ENCODE measurements around the gene RAD9A. TPM values are rescaled to one million over a fixed set of nuclear protein-coding genes. Genes with fewer than 3 reads are reported as not detected.

Gene RAD9A
- total and polyA plus RNA-seq, 9 of the 15 experiments (the other 6 are each of a cell fraction or from before 2014, with no cell fraction given), result 1.4 to 41.2 (median 16.1) TPM

GRCh38 chr11:67420646-67421429, 29.1 kb downstream of the RAD9A start:
- no peaks in the 10 kb centered on the region for H3K36me3 ChIP-seq (ENCODE audit: control insufficient read depth, insufficient read depth, low read length)
- ATAC-seq (peak; percentile 96), FAIRE-seq (peak; percentile 68), DNase-seq (ENCODE audit: extremely low read depth in 1 of 4, low spot score in 3 of 4) (peak; percentile 97 to 99 (median 99))
- no peaks in the 10 kb centered on the region for H3K9me3 ChIP-seq (replicated peaks; ENCODE audit: control insufficient read depth, insufficient read depth, low read depth, low read length)
- intact Hi-C loops (cut with micrococcal nuclease) (loop anchor here (5.0 kb wide), 1 partner anchor 46 kb away; the partner anchor contains the start of gene TMEM134), in situ Hi-C loops (cut with MboI) (no loop called here)
- no peaks in the 10 kb centered on the region for H4K20me1 ChIP-seq (replicated peaks; ENCODE audit: control insufficient read depth, insufficient read depth, low read length)
- no peaks in the 10 kb centered on the region for H3K9me1 ChIP-seq (ENCODE audit: control insufficient read depth, insufficient read depth, low read length)
- peak overlapping the region; percentile 73 to 96 for H3K9ac ChIP-seq (ENCODE audit: insufficient read depth in 1 of 2, low read depth in 2 of 2, low read length in 2 of 2)
- 0% methylated on average over 45 of the region's 97 CpGs for whole genome bisulfite sequencing (ENCODE audit: insufficient coverage, low coverage, missing lambda C conversion rate)
- no TSS peak for BruUV-seq (replicated peaks)
- H3K4me1 ChIP-seq (replicated peaks in 1 of 2; ENCODE audit: control insufficient read depth in 2 of 2, insufficient read depth in 2 of 2, low read length in 2 of 2), result peaks cover 6 to 69% of the 10 kb centered on the region in 2 experiments
- POLR2A ChIA-PET, result interaction anchor here (0.6 to 2.1 kb wide), 9 partner anchors 8 to 184 kb away, joined by 3 to 10 read pairs (median 4); partner anchors contain the start of genes PPP1CA, PTPRCAP and RPS6KB2
- CTCF ChIA-PET (ENCODE audit: low intra/inter-chr PET ratio), result no interaction called here
- peak overlapping the region; percentile 84 for H3K4me2 ChIP-seq (ENCODE audit: insufficient read depth, low read length)
- H2AFZ ChIP-seq (ENCODE audit: low read depth, low read length), result peak overlapping the region; percentile 80
- peak overlapping the region; percentile 94 for H3K27ac ChIP-seq (ENCODE audit: extremely low read depth, low read depth, low read length)
- peak overlapping the region; percentile 62 for H3K4me3 ChIP-seq
- no peaks in the 10 kb centered on the region for H3K27me3 ChIP-seq (ENCODE audit: control insufficient read depth in 2 of 2, insufficient read depth in 2 of 2, low read length in 2 of 2)
- H3K79me2 ChIP-seq (ENCODE audit: control insufficient read depth, insufficient read depth, low read length), result peaks cover 8% of the 10 kb centered on the region; the same call in 1 of the 3 replicates
- peak; percentile 55; the same call in 1 of the 2 replicates for TF ChIP-seq SIN3B (IDR thresholded peaks at IDR 0.05; ENCODE audit: low read depth)
- TF ChIP-seq NCOA1 (IDR thresholded peaks at IDR 0.05; ENCODE audit: low read depth), result no peak
- no peak for TF ChIP-seq HNRNPH1 (optimal IDR thresholded peaks at IDR 0.05; ENCODE audit: low read depth, low read length)
- TF ChIP-seq RBM15 (IDR thresholded peaks at IDR 0.05; ENCODE audit: insufficient read depth, low read length), result no peak
- TF ChIP-seq NUFIP1 (IDR thresholded peaks at IDR 0.05; ENCODE audit: partially characterized antibody), result no peak
- no peak for TF ChIP-seq THAP12 (CRISPR knock-in tag; IDR thresholded peaks at IDR 0.05)
- TF ChIP-seq POLR3A (IDR thresholded peaks at IDR 0.05; ENCODE audit: borderline replicate concordance, extremely low read depth, insufficient read depth, insufficient read length), result no peak
- no peak for TF ChIP-seq CREBBP (IDR thresholded peaks at IDR 0.05; ENCODE audit: low read depth, low read length)
- TF ChIP-seq, protein P1, sequence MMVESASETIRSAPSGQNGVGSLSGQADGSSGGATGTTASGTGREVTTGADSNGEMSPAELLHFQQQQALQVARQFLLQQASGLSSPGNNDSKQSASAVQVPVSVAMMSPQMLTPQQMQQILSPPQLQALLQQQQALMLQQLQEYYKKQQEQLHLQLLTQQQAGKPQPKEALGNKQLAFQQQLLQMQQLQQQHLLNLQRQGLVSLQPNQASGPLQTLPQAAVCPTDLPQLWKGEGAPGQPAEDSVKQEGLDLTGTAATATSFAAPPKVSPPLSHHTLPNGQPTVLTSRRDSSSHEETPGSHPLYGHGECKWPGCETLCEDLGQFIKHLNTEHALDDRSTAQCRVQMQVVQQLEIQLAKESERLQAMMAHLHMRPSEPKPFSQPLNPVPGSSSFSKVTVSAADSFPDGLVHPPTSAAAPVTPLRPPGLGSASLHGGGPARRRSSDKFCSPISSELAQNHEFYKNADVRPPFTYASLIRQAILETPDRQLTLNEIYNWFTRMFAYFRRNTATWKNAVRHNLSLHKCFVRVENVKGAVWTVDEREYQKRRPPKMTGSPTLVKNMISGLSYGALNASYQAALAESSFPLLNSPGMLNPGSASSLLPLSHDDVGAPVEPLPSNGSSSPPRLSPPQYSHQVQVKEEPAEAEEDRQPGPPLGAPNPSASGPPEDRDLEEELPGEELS (CRISPR knock-in tag; IDR thresholded peaks at IDR 0.05; ENCODE audit: borderline replicate concordance), result no peak
- TF ChIP-seq CCNT2 (IDR thresholded peaks at IDR 0.05; ENCODE audit: borderline replicate concordance, extremely low read depth, insufficient read length, low read depth, low read length), result peak; percentile 64
- no peak for TF ChIP-seq ZNF766 (CRISPR knock-in tag; conservative IDR thresholded peaks at IDR 0.05)
- peak; percentile 87 for TF ChIP-seq SAP30 (IDR thresholded peaks at IDR 0.05; ENCODE audit: borderline replicate concordance, insufficient read depth, low read depth, low read length, poor library complexity, severe bottlenecking)
- TF ChIP-seq ZFP36 (IDR thresholded peaks at IDR 0.05; ENCODE audit: low read depth, low read length, partially characterized antibody), result peak; percentile 61
- TF ChIP-seq, protein P2, sequence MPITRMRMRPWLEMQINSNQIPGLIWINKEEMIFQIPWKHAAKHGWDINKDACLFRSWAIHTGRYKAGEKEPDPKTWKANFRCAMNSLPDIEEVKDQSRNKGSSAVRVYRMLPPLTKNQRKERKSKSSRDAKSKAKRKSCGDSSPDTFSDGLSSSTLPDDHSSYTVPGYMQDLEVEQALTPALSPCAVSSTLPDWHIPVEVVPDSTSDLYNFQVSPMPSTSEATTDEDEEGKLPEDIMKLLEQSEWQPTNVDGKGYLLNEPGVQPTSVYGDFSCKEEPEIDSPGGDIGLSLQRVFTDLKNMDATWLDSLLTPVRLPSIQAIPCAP (CRISPR knock-in tag; IDR thresholded peaks at IDR 0.05; ENCODE audit: borderline replicate concordance), result no peak
- TF ChIP-seq GTF2A2 (tag; IDR thresholded peaks at IDR 0.05), result no peak
